ENCODE measurements around the gene CAMK2D. TPM values are rescaled to one million over a fixed set of nuclear protein-coding genes. Genes with fewer than 3 reads are reported as not detected.
"Not testable (repeated sequence)": the region's sequence is repeated elsewhere in the genome, so short reads cannot be mapped to it uniquely, and the experiment has no call there.

The CAMK2D gene
- total RNA-seq, 1 experiment from 2014 or later: 15.4 TPM

- H3K27ac ChIP-seq (ENCODE audit: low read length): no peak overlapping the region
- H3K4me1 ChIP-seq (ENCODE audit: insufficient read depth, low read length): peaks cover 8% of the 10 kb centered on the region; the same call in 1 of the 2 replicates
- H3K9me2 ChIP-seq (replicated peaks; ENCODE audit: low read length): no peaks in the 10 kb centered on the region
- peaks cover 11% of the 10 kb centered on the region for H3K79me2 ChIP-seq (ENCODE audit: low read length)
- POLR2A ChIA-PET (ENCODE audit: unreplicated experiment): no interaction called here
- TF ChIP-seq EZH2phosphoT487 (IDR thresholded peaks at IDR 0.05; ENCODE audit: borderline replicate concordance, low read length) (no peak), CTCF (conservative IDR thresholded peaks at IDR 0.05; ENCODE audit: low read depth, low read length) (no peak), EZH2 (IDR thresholded peaks at IDR 0.05; ENCODE audit: low read length, unreplicated experiment) (no peak)
- no TSS peak for BruUV-seq (replicated peaks)
- no peak overlapping the region for H3K4me3 ChIP-seq (ENCODE audit: low read length)
- H2AFZ ChIP-seq (ENCODE audit: low read length): no peak overlapping the region
- no peaks in the 10 kb centered on the region for H3F3A ChIP-seq (ENCODE audit: low read length, unreplicated experiment)
- H3K9me3 ChIP-seq (ENCODE audit: low read length): no peaks in the 10 kb centered on the region
- no peak overlapping the region for H3K4me2 ChIP-seq (ENCODE audit: low read length)
- ATAC-seq (no peak), DNase-seq (no peak)
- CTCF ChIA-PET: no interaction called here
- H3K36me3 ChIP-seq (ENCODE audit: low read depth, low read length): no peaks in the 10 kb centered on the region
- H3K27me3 ChIP-seq (ENCODE audit: low read length): no peaks in the 10 kb centered on the region
- H3K9ac ChIP-seq (ENCODE audit: low read length): no peak overlapping the region
- no peaks in the 10 kb centered on the region for H4K20me1 ChIP-seq (ENCODE audit: low read length)
- intact Hi-C loops (cut with micrococcal nuclease): loop anchor here (5.0 kb wide), 4 partner anchors 317 to 618 kb away; no protein-coding TSS in a partner anchor
These were observed 3.3 kb upstream of the CAMK2D start for GRCh38 chr4:113764720-113765264.

- CTCF ChIA-PET; H3K27me3 ChIP-seq (ENCODE audit: low read length); H3K36me3 ChIP-seq (ENCODE audit: low read depth, low read length); ATAC-seq; DNase-seq; H3K4me3 ChIP-seq (ENCODE audit: low read length); H3K9me2 ChIP-seq (replicated peaks; ENCODE audit: low read length); BruUV-seq (replicated peaks); POLR2A ChIA-PET (ENCODE audit: unreplicated experiment); H4K20me1 ChIP-seq (ENCODE audit: low read length); H2AFZ ChIP-seq (ENCODE audit: low read length); H3K27ac ChIP-seq (ENCODE audit: low read length); H3K9ac ChIP-seq (ENCODE audit: low read length); H3K9me3 ChIP-seq (ENCODE audit: low read length); H3K4me2 ChIP-seq (ENCODE audit: low read length); H3F3A ChIP-seq (ENCODE audit: low read length, unreplicated experiment); H3K4me1 ChIP-seq (ENCODE audit: insufficient read depth, low read length): not testable (repeated sequence)
- intact Hi-C loops (cut with micrococcal nuclease): loop anchor here (2.0 to 5.0 kb wide), 5 partner anchors 295 to 618 kb away; no protein-coding TSS in a partner anchor
- peaks cover 20% of the 10 kb centered on the region for H3K79me2 ChIP-seq (ENCODE audit: low read length)
These were observed 2.4 kb upstream of the CAMK2D start for GRCh38 chr4:113763923-113764322.

DNA sequence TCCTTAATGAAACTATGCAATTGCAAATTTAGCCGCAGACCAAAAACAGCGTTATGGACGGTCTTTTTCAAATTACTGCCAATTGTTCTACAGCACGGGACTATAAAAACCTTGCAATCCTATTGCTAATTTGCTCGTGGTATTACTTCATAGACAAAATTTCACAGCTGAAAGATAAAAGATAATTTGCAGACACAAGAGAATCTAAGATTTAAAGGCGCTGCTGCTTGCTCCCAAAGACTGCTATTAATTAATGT is 1.4 kb upstream of the CAMK2D start:
- no peaks in the 10 kb centered on the region for H3F3A ChIP-seq (ENCODE audit: low read length, unreplicated experiment)
- H3K9me2 ChIP-seq (replicated peaks; ENCODE audit: low read length): no peaks in the 10 kb centered on the region
- no TSS peak for BruUV-seq (replicated peaks)
- DNase-seq (no peak), ATAC-seq (no peak)
- ChIA-PET CTCF (no interaction called here), POLR2A (ENCODE audit: unreplicated experiment) (no interaction called here)
- H3K9ac ChIP-seq (ENCODE audit: low read length): peak overlapping the region; percentile 95
- TF ChIP-seq EZH2 (IDR thresholded peaks at IDR 0.05; ENCODE audit: low read length, unreplicated experiment) (no peak), EZH2phosphoT487 (IDR thresholded peaks at IDR 0.05; ENCODE audit: borderline replicate concordance, low read length) (no peak), CTCF (conservative IDR thresholded peaks at IDR 0.05; ENCODE audit: low read depth, low read length) (no peak)
- intact Hi-C loops (cut with micrococcal nuclease): loop anchor here (2.0 to 5.0 kb wide), 5 partner anchors 294 to 619 kb away; no protein-coding TSS in a partner anchor
- H3K79me2 ChIP-seq (ENCODE audit: low read length): peaks cover 30% of the 10 kb centered on the region
- no peaks in the 10 kb centered on the region for H3K36me3 ChIP-seq (ENCODE audit: low read depth, low read length)
- H3K4me1 ChIP-seq (ENCODE audit: insufficient read depth, low read length): peaks cover 13% of the 10 kb centered on the region
- no peaks in the 10 kb centered on the region for H3K9me3 ChIP-seq (ENCODE audit: low read length)
- H3K4me3 ChIP-seq (ENCODE audit: low read length): peak overlapping the region; percentile 91
- H3K27me3 ChIP-seq (ENCODE audit: low read length): no peaks in the 10 kb centered on the region
- H3K4me2 ChIP-seq (ENCODE audit: low read length): peak overlapping the region; percentile 99
- H4K20me1 ChIP-seq (ENCODE audit: low read length): no peaks in the 10 kb centered on the region
- peak overlapping the region; percentile 77 for H2AFZ ChIP-seq (ENCODE audit: low read length)
- H3K27ac ChIP-seq (ENCODE audit: low read length): peak overlapping the region; percentile 98
